Measurements from ENCODE around the gene HLX.

Gene HLX

GRCh38 chr1:220910021-220910420 lies 30.8 kb downstream of the HLX start:
- ChIA-PET CTCF (interaction anchor here (1.4 to 4.2 kb wide), 6 partner anchors 8 to 526 kb away, joined by 4 to 45 read pairs (median 6); no protein-coding TSS in a partner anchor), POLR2A (no interaction called here)
- no peak for TF ChIP-seq CTCF (IDR thresholded peaks at IDR 0.05; ENCODE audit: insufficient read depth, low read length, missing control alignments)
- no peak overlapping the region for H3K4me3 ChIP-seq (ENCODE audit: low read depth, low read length)
- DNase-seq (ENCODE audit: low read depth, low spot score) = no peak

- ChIA-PET POLR2A (no interaction called here), CTCF (interaction anchor here (2.3 kb wide), 1 partner anchor 9 kb away, joined by 6 read pairs; no protein-coding TSS in a partner anchor)
- H3K4me3 ChIP-seq (ENCODE audit: low read depth, low read length) = no peak overlapping the region
- TF ChIP-seq CTCF (IDR thresholded peaks at IDR 0.05; ENCODE audit: insufficient read depth, low read length, missing control alignments) = no peak
- DNase-seq (ENCODE audit: low read depth, low spot score) = no peak
These were observed 35.3 kb downstream of the HLX start for GRCh38 chr1:220914283-220915116.

GRCh38 chr1:220915117-220915440 lies 35.8 kb downstream of the HLX start:
- ChIA-PET POLR2A (no interaction called here), CTCF (interaction anchor here (2.3 kb wide), 1 partner anchor 9 kb away, joined by 6 read pairs; no protein-coding TSS in a partner anchor)

GRCh38 chr1:220915954-220916353 lies 36.7 kb downstream of the HLX start:
- POLR2A ChIA-PET = interaction anchor here (0.6 kb wide), 1 partner anchor 244 kb away, joined by 3 read pairs; no protein-coding TSS in a partner anchor
- no peak for DNase-seq (ENCODE audit: low read depth, low spot score)
- CTCF ChIA-PET = interaction anchor here (1.6 to 2.3 kb wide), 3 partner anchors 10 to 348 kb away, joined by 3 to 6 read pairs (median 5); no protein-coding TSS in a partner anchor
- TF ChIP-seq CTCF (IDR thresholded peaks at IDR 0.05; ENCODE audit: insufficient read depth, low read length, missing control alignments) = no peak
- H3K4me3 ChIP-seq (ENCODE audit: low read depth, low read length) = no peak overlapping the region

More at GRCh38 chr1:220915117-220915440, 35.8 kb downstream of the HLX start:
- no peak overlapping the region for H3K4me3 ChIP-seq (ENCODE audit: low read depth, low read length)
- DNase-seq (ENCODE audit: low read depth, low spot score) = no peak
- TF ChIP-seq CTCF (IDR thresholded peaks at IDR 0.05; ENCODE audit: insufficient read depth, low read length, missing control alignments) = no peak

GRCh38 chr1:220917101-220917500 lies 37.9 kb downstream of the HLX start:
- CTCF ChIA-PET = interaction anchor here (1.6 kb wide), 3 partner anchors 8 to 347 kb away, joined by 3 to 7 read pairs (median 5); no protein-coding TSS in a partner anchor
- no peak for TF ChIP-seq CTCF (IDR thresholded peaks at IDR 0.05; ENCODE audit: insufficient read depth, low read length, missing control alignments)
- POLR2A ChIA-PET = no interaction called here
- DNase-seq (ENCODE audit: low read depth, low spot score) = no peak
- no peak overlapping the region for H3K4me3 ChIP-seq (ENCODE audit: low read depth, low read length)

- no peak for DNase-seq (ENCODE audit: low read depth, low spot score)
- no peak overlapping the region for H3K4me3 ChIP-seq (ENCODE audit: low read depth, low read length)
- ChIA-PET POLR2A (no interaction called here), CTCF (interaction anchor here (1.6 kb wide), 2 partner anchors 8 to 287 kb away, joined by 3 to 7 read pairs; no protein-coding TSS in a partner anchor)
- no peak for TF ChIP-seq CTCF (IDR thresholded peaks at IDR 0.05; ENCODE audit: insufficient read depth, low read length, missing control alignments)
These were observed 38.4 kb downstream of the HLX start for GRCh38 chr1:220917535-220918209.

Measured in AG04449 (cell line).